ENCODE results near the gene MS4A10.

Gene MS4A10

DNA sequence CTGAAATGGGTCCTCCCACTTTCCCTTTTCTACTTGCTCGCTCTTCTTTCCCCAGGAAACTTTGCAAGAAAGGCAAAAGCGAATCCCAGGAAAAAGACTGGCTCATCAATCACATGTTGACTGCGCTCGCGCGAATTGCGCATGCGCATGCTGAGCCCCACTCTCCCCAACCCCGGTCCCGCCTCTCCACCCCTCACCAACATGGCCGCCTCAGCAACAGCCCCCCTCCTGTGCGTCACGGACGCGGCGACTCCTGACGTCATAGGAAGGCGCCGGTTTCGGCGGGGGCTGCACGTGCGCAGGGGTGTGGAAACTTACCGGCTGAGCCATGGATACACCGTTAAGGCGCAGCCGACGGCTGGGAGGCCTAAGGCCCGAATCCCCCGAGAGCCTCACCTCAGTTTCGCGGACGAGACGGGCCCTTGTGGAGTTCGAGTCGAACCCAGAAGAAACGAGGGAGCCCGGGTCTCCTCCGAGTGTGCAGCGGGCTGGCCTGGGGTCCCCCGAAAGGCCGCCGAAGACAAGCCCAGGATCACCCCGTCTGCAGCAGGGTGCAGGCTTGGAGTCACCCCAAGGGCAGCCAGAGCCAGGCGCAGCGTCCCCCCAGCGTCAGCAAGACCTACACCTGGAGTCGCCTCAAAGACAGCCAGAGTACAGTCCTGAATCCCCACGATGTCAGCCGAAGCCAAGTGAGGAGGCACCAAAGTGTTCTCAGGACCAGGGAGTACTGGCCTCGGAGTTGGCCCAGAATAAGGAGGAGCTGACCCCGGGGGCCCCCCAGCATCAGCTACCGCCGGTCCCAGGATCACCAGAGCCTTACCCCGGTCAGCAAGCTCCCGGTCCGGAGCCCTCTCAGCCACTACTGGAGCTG, 56.9 kb downstream of the MS4A10 start, which contains the start of gene CCDC86:
Gene CCDC86 (plus strand): TSS at position 317 of the 871 bp plus-strand sequence. CDS start 12 bp downstream, at position 329.
- H3K9me3 ChIP-seq (ENCODE audit: control insufficient read depth, low read length) = no peaks in the 10 kb centered on the region
- peak within 1 kb of the TSS; percentile 75 for H3K27ac ChIP-seq (ENCODE audit: low read depth, low read length, severe bottlenecking)
- H3K4me1 ChIP-seq (ENCODE audit: control insufficient read depth, insufficient read depth, low read length, poor library complexity, severe bottlenecking) = peaks cover 7% of the 10 kb centered on the region
- H3K36me3 ChIP-seq (ENCODE audit: control insufficient read depth, insufficient read depth, low read length) = peaks cover 7% of the 10 kb centered on the region
- peak within 1 kb of the TSS; percentile 86 for H3K4me3 ChIP-seq (ENCODE audit: extremely low read depth, insufficient read depth, low read length, poor library complexity, severe bottlenecking)
- 1% methylated on average over 43 to 55 of the region's 57 CpGs for WGBS, 2 experiments (ENCODE audit: insufficient coverage in 2 of 2)

DNA sequence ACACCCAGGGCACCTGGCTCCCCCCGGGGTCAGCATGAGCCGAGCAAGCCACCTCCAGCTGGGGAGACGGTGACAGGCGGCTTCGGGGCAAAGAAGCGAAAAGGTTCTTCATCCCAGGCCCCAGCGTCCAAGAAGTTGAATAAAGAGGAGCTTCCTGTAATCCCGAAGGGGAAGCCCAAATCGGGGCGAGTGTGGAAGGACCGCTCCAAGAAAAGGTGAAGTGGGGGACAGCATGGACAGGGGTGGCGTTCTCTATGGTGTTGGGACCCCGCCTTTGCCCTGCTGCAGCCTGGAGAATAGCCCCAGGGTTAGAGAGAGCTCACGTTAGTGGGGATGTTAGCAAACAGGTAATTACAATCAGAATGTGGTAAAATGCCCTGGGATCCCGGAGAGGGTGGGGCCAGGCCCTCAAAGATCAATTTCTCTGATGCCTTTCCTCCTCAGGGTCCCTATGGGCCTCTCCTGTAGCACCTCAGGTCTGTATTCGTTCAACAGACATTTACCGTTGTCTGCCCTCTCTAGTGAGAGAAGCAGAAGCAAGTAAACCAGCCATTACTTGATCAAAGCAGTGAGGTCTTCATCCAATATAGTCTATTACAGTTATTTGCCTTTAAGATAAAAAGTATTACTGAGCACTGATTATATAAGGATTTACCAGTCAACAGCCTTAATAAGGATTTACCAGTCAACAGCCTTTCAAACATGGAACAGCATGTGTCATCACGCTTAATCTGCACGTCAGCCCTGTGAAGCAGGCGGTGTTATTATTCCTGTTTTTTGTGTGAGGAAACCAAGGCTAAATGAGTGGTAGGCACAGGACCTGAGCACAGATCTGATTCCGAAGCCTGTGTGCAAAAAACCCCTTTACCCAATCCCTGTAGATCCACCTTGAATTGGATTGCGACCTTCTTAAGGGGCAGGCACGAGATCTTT, 57.8 kb downstream of the MS4A10 start:
- no peak overlapping the region for H3K27ac ChIP-seq (ENCODE audit: low read depth, low read length, severe bottlenecking)
- H3K36me3 ChIP-seq (ENCODE audit: control insufficient read depth, insufficient read depth, low read length) = peaks cover 16% of the 10 kb centered on the region
- H3K9me3 ChIP-seq (ENCODE audit: control insufficient read depth, low read length) = no peaks in the 10 kb centered on the region
- peaks cover 7% of the 10 kb centered on the region for H3K4me1 ChIP-seq (ENCODE audit: control insufficient read depth, insufficient read depth, low read length, poor library complexity, severe bottlenecking)
- 5 to 13% methylated on average over 11 to 16 of the region's 23 CpGs for WGBS, 2 experiments (ENCODE audit: insufficient coverage in 2 of 2)
- peak overlapping the region; percentile 86 for H3K4me3 ChIP-seq (ENCODE audit: extremely low read depth, insufficient read depth, low read length, poor library complexity, severe bottlenecking)

DNA sequence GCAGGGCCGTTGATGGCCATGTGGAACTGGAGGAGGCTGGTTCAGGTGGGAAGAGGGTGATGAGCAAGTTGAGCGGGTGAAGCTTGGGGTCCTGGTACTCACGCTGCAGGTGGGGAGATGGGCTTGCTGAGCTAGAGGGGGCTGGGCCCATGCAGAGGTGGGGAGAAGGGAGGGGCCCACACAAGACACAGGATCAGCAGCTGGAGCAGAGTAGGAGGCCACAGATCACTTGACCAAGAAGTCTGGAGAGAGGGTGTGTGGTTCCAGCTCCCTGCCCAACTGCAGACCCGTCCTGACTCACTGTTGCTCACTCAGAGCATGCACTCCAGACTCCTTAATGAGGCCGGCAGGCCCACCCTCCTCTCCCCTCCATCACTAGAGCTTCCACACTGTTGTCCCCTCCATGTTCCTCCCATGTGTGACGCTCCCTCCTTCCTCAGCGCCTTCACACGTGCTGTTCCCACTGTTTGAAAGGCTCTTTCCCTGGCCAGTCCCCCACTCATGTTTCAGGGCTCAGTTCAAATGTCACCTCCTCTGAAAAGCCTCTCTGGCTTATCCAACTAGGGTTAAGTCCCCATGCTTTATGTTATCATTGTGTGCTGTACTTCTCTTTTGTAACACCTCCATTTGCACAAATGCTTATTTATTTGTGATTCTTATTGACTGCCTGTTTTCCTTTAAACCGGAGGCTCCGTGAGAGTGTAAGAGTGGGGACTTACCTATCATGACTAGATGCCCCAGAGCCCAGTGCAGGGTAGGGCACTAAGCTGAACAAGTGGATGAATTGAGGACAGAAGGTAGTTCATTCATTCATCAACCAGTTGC, 59.1 kb downstream of the MS4A10 start:
- Histone ChIP-seq H3K9me3 (ENCODE audit: control insufficient read depth, low read length) (no peaks in the 10 kb centered on the region), H3K4me1 (ENCODE audit: control insufficient read depth, insufficient read depth, low read length, poor library complexity, severe bottlenecking) (peaks cover 7% of the 10 kb centered on the region), H3K4me3 (ENCODE audit: extremely low read depth, insufficient read depth, low read length, poor library complexity, severe bottlenecking) (peak overlapping the region; percentile 86), H3K27ac (ENCODE audit: low read depth, low read length, severe bottlenecking) (no peak overlapping the region), H3K36me3 (ENCODE audit: control insufficient read depth, insufficient read depth, low read length) (peaks cover 29% of the 10 kb centered on the region)
- 75 to 83% methylated on average over 10 of the region's 10 CpGs for WGBS, 2 experiments (ENCODE audit: insufficient coverage in 2 of 2)

DNA sequence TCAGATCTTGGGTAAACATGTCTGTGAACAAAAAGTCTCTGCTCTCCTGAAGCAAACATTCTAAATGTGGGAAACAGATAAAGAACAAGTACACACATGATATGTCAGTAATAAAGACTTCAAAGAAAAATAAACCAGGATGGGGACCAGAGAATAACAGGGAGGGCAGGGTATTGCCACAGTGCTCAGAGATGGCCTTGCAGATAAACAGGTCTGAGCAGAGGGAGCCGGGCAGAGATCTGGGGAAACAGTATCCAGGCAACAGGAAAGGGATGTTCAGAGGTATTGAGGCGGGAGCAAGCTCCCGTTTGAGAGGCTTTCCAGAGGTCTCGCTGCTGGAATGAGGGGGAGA, 59.7 kb downstream of the MS4A10 start:
- Histone ChIP-seq H3K4me1 (ENCODE audit: control insufficient read depth, insufficient read depth, low read length, poor library complexity, severe bottlenecking) (peaks cover 7% of the 10 kb centered on the region), H3K4me3 (ENCODE audit: extremely low read depth, insufficient read depth, low read length, poor library complexity, severe bottlenecking) (peak overlapping the region; percentile 86), H3K36me3 (ENCODE audit: control insufficient read depth, insufficient read depth, low read length) (peaks cover 35% of the 10 kb centered on the region), H3K27ac (ENCODE audit: low read depth, low read length, severe bottlenecking) (no peak overlapping the region), H3K9me3 (ENCODE audit: control insufficient read depth, low read length) (no peaks in the 10 kb centered on the region)
- WGBS, 2 experiments (ENCODE audit: insufficient coverage in 2 of 2) = 70% methylated on average over 4 of the region's 4 CpGs; no CpG with 5 or more reads in 1 of the 2 experiments

DNA sequence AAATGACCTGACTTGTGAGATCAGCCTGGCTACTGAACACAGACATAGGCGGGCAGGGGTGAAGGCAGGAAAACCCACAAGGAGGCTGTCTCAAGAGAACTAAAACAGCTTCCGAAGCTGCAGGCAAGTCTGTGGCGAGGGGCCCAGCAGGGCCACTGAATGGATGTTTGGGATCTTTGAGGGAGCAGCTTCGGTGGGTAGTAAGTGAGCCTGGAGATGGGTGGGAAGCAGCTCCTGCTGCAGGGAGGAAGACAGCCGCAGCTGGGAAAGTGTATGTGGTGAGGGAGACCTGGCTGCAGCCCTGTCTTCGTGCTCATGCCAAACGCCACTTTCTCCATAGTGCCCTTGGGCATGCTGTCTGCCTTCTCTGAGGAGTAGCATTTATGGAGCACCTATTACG, 60.2 kb downstream of the MS4A10 start:
- H3K36me3 ChIP-seq (ENCODE audit: control insufficient read depth, insufficient read depth, low read length) = peaks cover 40% of the 10 kb centered on the region
- no peak overlapping the region for H3K27ac ChIP-seq (ENCODE audit: low read depth, low read length, severe bottlenecking)
- 89 to 91% methylated on average over 7 to 8 of the region's 8 CpGs for WGBS, 2 experiments (ENCODE audit: insufficient coverage in 2 of 2)
- H3K4me1 ChIP-seq (ENCODE audit: control insufficient read depth, insufficient read depth, low read length, poor library complexity, severe bottlenecking) = peaks cover 7% of the 10 kb centered on the region
- no peak overlapping the region for H3K4me3 ChIP-seq (ENCODE audit: extremely low read depth, insufficient read depth, low read length, poor library complexity, severe bottlenecking)
- no peaks in the 10 kb centered on the region for H3K9me3 ChIP-seq (ENCODE audit: control insufficient read depth, low read length)

DNA sequence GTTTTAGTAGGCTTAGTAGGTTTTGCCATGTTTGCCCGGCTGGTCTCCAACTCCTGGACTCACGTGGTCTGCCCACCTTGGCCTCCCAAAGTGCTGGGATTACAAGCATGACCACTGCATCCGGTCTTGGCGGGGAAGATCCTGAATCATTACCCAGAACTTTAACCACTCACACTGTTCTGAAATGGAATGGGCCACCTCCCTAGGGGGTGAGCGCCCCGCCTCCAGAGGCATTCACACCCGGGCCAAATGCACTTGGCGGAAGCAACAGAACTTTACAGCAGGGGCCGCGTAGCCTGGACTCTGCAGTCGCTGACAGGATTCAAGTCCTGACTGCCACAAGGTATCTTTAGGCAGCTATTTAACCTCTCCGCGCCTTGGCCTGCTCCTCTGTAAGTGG, 62.1 kb downstream of the MS4A10 start:
- WGBS, 2 experiments (ENCODE audit: insufficient coverage in 2 of 2) = 78 to 81% methylated on average over 11 of the region's 13 CpGs
- no peak overlapping the region for H3K27ac ChIP-seq (ENCODE audit: low read depth, low read length, severe bottlenecking)
- no peaks in the 10 kb centered on the region for H3K9me3 ChIP-seq (ENCODE audit: control insufficient read depth, low read length)
- H3K4me3 ChIP-seq (ENCODE audit: extremely low read depth, insufficient read depth, low read length, poor library complexity, severe bottlenecking) = no peak overlapping the region
- peaks cover 7% of the 10 kb centered on the region for H3K4me1 ChIP-seq (ENCODE audit: control insufficient read depth, insufficient read depth, low read length, poor library complexity, severe bottlenecking)
- peaks cover 59% of the 10 kb centered on the region for H3K36me3 ChIP-seq (ENCODE audit: control insufficient read depth, insufficient read depth, low read length)

DNA sequence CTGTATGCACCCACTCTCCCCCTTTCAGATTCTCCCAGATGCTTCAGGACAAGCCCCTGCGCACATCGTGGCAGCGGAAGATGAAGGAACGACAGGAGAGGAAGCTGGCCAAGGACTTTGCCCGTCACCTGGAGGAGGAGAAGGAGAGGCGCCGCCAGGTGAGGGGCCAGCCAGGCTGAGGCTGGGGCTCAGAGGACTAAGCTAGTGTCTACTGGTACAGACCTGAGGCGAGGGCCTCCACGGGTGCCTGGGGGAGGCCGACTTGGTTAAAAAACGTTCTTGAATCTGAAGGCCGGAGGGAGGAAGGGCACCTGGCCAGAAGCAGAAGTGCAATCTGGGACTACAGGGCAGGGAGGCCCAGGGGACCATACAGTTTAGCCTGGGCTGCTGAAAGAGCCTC, 62.8 kb downstream of the MS4A10 start:
- Histone ChIP-seq H3K4me1 (ENCODE audit: control insufficient read depth, insufficient read depth, low read length, poor library complexity, severe bottlenecking) (peaks cover 7% of the 10 kb centered on the region), H3K36me3 (ENCODE audit: control insufficient read depth, insufficient read depth, low read length) (peaks cover 60% of the 10 kb centered on the region), H3K9me3 (ENCODE audit: control insufficient read depth, low read length) (no peaks in the 10 kb centered on the region), H3K4me3 (ENCODE audit: extremely low read depth, insufficient read depth, low read length, poor library complexity, severe bottlenecking) (no peak overlapping the region), H3K27ac (ENCODE audit: low read depth, low read length, severe bottlenecking) (no peak overlapping the region)
- 93 to 95% methylated on average over 9 to 12 of the region's 12 CpGs for WGBS, 2 experiments (ENCODE audit: insufficient coverage in 2 of 2)

DNA sequence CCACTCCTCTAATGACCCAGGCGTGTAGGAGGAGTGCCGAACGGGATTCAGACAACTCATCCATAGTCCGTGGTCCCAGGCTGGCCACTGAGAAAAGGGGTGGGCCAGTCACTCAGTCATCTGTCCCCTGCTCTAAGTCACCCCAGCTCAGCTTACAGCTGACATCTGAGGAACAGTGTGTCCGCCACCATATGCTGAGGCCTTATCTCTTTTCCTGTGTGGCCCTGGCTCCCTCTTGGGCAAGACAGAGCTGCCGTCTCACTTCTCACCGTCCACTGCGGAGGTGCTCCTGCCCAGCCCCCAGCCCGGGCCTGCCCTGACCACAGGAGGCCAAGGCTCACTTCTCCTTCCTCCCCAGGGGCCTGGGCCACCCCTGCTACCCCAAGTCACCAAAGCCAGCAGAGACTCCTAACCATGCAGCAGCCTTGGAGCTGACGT, 63.6 kb downstream of the MS4A10 start:
- Histone ChIP-seq H3K36me3 (ENCODE audit: control insufficient read depth, insufficient read depth, low read length) (peaks cover 60% of the 10 kb centered on the region), H3K27ac (ENCODE audit: low read depth, low read length, severe bottlenecking) (no peak overlapping the region), H3K9me3 (ENCODE audit: control insufficient read depth, low read length) (no peaks in the 10 kb centered on the region), H3K4me1 (ENCODE audit: control insufficient read depth, insufficient read depth, low read length, poor library complexity, severe bottlenecking) (peaks cover 7% of the 10 kb centered on the region), H3K4me3 (ENCODE audit: extremely low read depth, insufficient read depth, low read length, poor library complexity, severe bottlenecking) (no peak overlapping the region)
- WGBS, 2 experiments (ENCODE audit: insufficient coverage in 2 of 2) = 88 to 92% methylated on average over 6 to 10 of the region's 10 CpGs

DNA sequence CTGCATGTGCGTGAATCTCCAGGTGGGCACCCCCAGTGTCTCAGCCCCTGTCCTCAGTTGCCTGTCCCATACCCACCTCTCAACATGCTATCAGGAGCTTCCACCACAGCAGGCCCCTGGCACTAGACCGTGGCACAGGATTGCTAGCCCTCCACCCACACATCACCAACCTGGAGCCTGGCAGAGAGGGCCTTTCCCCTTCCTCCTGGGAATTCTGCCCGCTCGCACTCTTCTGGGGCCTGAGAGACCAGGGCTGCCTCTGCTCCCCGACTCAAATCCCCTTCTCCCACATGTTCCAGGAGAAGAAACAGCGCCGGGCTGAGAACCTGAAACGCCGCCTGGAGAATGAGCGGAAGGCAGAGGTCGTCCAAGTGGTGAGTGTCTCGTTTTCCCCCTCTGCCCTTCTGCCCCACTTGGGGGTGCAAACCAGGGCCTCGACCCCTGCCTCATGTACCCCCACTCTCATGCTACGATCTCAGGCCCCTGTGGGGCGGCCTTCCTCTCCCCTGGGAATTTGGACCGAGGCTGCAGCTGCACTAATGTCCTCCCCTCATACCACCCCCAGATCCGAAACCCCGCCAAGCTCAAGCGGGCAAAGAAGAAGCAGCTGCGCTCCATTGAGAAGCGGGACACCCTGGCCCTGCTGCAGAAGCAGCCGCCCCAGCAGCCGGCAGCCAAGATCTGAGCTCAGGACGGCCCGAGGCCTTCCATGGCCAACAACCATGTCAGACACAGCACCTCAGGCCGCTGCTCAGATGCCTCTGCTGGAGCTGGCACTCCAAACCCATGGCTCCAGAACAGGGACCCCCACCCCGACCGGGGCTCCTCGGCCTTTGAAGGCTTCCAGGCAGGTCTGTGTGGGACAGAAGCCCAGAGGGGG, 64.7 kb downstream of the MS4A10 start:
- no peak overlapping the region for H3K27ac ChIP-seq (ENCODE audit: low read depth, low read length, severe bottlenecking)
- H3K4me1 ChIP-seq (ENCODE audit: control insufficient read depth, insufficient read depth, low read length, poor library complexity, severe bottlenecking) = peaks cover under 1% of the 10 kb centered on the region
- 94 to 97% methylated on average over 16 to 22 of the region's 29 CpGs for WGBS, 2 experiments (ENCODE audit: insufficient coverage in 2 of 2)
- H3K9me3 ChIP-seq (ENCODE audit: control insufficient read depth, low read length) = no peaks in the 10 kb centered on the region
- peaks cover 60% of the 10 kb centered on the region for H3K36me3 ChIP-seq (ENCODE audit: control insufficient read depth, insufficient read depth, low read length)
- H3K4me3 ChIP-seq (ENCODE audit: extremely low read depth, insufficient read depth, low read length, poor library complexity, severe bottlenecking) = no peak overlapping the region

Measured in mesodermal cell (in vitro differentiated cells).